ENCODE results near the gene IPO5.

Gene IPO5

GRCh38 chr13:97971519-97971918 lies 18.0 kb downstream of the IPO5 start:
- no peaks in the 10 kb centered on the region for H3K36me3 ChIP-seq
- H3K27me3 ChIP-seq = peaks cover 42% of the 10 kb centered on the region
- H3K4me1 ChIP-seq (ENCODE audit: control insufficient read depth in 1 of 2, insufficient read depth in 1 of 2, low read depth in 1 of 2, low read length in 1 of 2) = peaks cover 7 to 8% of the 10 kb centered on the region in 2 experiments
- H3K9me3 ChIP-seq = no peaks in the 10 kb centered on the region
- TF ChIP-seq, protein P1, sequence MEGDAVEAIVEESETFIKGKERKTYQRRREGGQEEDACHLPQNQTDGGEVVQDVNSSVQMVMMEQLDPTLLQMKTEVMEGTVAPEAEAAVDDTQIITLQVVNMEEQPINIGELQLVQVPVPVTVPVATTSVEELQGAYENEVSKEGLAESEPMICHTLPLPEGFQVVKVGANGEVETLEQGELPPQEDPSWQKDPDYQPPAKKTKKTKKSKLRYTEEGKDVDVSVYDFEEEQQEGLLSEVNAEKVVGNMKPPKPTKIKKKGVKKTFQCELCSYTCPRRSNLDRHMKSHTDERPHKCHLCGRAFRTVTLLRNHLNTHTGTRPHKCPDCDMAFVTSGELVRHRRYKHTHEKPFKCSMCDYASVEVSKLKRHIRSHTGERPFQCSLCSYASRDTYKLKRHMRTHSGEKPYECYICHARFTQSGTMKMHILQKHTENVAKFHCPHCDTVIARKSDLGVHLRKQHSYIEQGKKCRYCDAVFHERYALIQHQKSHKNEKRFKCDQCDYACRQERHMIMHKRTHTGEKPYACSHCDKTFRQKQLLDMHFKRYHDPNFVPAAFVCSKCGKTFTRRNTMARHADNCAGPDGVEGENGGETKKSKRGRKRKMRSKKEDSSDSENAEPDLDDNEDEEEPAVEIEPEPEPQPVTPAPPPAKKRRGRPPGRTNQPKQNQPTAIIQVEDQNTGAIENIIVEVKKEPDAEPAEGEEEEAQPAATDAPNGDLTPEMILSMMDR (IDR thresholded peaks at IDR 0.05) = no peak
- H3K27ac ChIP-seq = no peak overlapping the region
- no peak overlapping the region for H3K4me3 ChIP-seq (ENCODE audit: low read depth in 1 of 2, low read length in 1 of 2)

GRCh38 chr13:97974773-97975172 lies 21.3 kb downstream of the IPO5 start:
- TF ChIP-seq, protein P1 (IDR thresholded peaks at IDR 0.05) = no peak
- Histone ChIP-seq H3K36me3 (no peaks in the 10 kb centered on the region), H3K27ac (no peak overlapping the region), H3K4me3 (ENCODE audit: low read depth in 1 of 2, low read length in 1 of 2) (no peak overlapping the region), H3K9me3 (no peaks in the 10 kb centered on the region), H3K4me1 (ENCODE audit: control insufficient read depth in 1 of 2, insufficient read depth in 1 of 2, low read depth in 1 of 2, low read length in 1 of 2) (peaks cover 14 to 15% of the 10 kb centered on the region in 2 experiments), H3K27me3 (peaks cover 51% of the 10 kb centered on the region)

DNA sequence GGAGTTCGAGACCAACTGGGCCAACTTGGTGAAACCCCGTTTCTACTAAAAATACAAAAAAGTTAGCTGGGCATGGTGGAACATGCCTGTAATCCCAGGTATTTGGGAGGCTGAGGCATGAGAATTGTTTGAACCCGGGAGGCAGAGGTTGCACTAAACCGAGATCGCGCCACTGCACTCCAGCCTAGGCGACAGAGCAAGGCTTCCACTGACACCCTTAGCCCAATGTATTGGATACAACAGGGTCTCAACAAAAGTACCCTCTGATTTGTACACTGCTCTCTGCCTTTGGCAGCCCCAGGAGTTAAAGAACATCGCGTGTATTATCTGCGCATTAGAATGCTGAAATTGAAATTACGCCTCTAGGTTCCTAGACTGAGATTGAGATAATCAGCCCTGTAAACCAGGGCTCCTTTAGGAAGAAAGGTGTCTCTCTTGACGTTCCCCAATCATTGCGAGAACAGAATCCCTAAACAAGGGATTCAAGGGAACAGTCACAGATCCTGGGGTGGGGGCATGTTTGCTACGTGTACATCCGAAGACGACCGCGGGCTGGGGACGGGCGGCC lies 21.9 kb downstream of the IPO5 start:
- Histone ChIP-seq H3K27ac (no peak overlapping the region), H3K4me3 (ENCODE audit: low read depth in 1 of 2, low read length in 1 of 2) (peak overlapping the region; percentile 71 to 72), H3K36me3 (no peaks in the 10 kb centered on the region), H3K4me1 (ENCODE audit: control insufficient read depth in 1 of 2, insufficient read depth in 1 of 2, low read depth in 1 of 2, low read length in 1 of 2) (peaks cover 14 to 15% of the 10 kb centered on the region in 2 experiments), H3K9me3 (no peaks in the 10 kb centered on the region), H3K27me3 (peaks cover 51% of the 10 kb centered on the region)
- TF ChIP-seq, protein P1 (IDR thresholded peaks at IDR 0.05) = no peak

DNA sequence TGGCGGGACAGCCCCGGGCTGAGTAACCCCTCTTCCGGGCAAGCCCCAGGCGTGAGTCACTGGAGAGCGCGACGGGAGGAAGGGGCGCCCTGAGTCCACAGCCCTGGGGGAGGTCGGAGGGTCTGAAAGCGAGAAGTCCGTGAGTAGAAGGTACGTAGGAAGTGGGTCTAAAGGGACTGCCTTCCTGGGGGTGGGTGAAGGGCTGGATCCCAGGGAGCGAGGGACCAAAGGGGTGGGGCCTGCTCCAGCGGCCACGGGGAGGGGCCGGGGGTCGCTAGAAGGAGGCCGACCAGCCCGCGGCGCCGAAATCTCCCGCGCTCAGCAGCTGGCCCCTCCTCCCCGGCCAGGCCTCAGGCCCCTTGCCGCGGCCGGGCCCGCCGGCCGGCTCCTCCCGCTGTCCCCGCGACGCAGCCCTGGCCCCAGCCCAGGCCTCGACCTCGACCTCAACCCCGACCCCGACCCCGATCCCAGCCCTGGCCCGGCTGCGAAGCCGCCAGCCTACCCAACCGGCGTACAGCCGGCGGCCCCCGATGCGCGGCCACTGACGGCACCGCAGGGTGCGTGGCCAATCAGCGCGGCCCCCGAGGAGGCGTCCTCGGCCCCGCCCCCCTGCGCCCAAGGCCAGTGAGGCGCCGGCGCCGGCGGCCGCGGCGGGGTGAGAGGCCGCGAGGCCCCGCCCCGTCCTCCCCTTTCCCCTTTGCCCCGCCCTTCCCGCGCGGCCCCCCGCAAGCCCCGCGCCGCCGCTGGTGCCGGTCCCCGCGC lies 22.6 kb downstream of the IPO5 start:
- Histone ChIP-seq H3K9me3 (no peaks in the 10 kb centered on the region), H3K4me1 (ENCODE audit: control insufficient read depth in 1 of 2, insufficient read depth in 1 of 2, low read depth in 1 of 2, low read length in 1 of 2) (peaks cover 14 to 15% of the 10 kb centered on the region in 2 experiments), H3K36me3 (no peaks in the 10 kb centered on the region), H3K27ac (peak overlapping the region; percentile 53), H3K27me3 (peaks cover 45% of the 10 kb centered on the region), H3K4me3 (ENCODE audit: low read depth in 1 of 2, low read length in 1 of 2) (peak overlapping the region; percentile 71 to 72)
- TF ChIP-seq, protein P1 (IDR thresholded peaks at IDR 0.05) = peak; percentile 50

GRCh38 chr13:97976610-97977521 lies 23.4 kb downstream of the IPO5 start:
- H3K36me3 ChIP-seq = no peaks in the 10 kb centered on the region
- peaks cover 14 to 15% of the 10 kb centered on the region in 2 experiments for H3K4me1 ChIP-seq (ENCODE audit: control insufficient read depth in 1 of 2, insufficient read depth in 1 of 2, low read depth in 1 of 2, low read length in 1 of 2)
- H3K27me3 ChIP-seq = peaks cover 37% of the 10 kb centered on the region
- TF ChIP-seq, protein P1 (IDR thresholded peaks at IDR 0.05) = no peak
- H3K9me3 ChIP-seq = no peaks in the 10 kb centered on the region
- peak overlapping the region; percentile 71 to 72 for H3K4me3 ChIP-seq (ENCODE audit: low read depth in 1 of 2, low read length in 1 of 2)
- H3K27ac ChIP-seq = peak overlapping the region; percentile 53
